WTC11 (cell line): ENCODE results near the gene TMEM164. TPM values are rescaled to one million over a fixed set of nuclear protein-coding genes. Genes with fewer than 3 reads are reported as not detected.

Source experiments
- ATAC-seq: fragments of 200-7000 bp; cut with Tn5 transposase; 2 replicates; pipeline ENCODE4 v1.10.0; 2021; ENCODE audit warnings: mild to moderate bottlenecking, moderate library complexity
- CTCF ChIA-PET: fragments of 300-600 bp; sonication (Branson Sonifier 250); formaldehyde crosslinking; loops from one replicate; lab custom pipeline; 2021; ENCODE audit warnings: antibody characterized with exemption; lab: Charles Lee
- POLR2A ChIA-PET: fragments of 350-600 bp; sonication (Branson Sonifier 250); formaldehyde crosslinking; loops from one replicate; lab custom pipeline; 2021; ENCODE audit warnings: antibody characterized with exemption; lab: Charles Lee
- DNase-seq: peaks from one replicate; pipeline ENCODE4 v3.0.0; 2021; ENCODE audit warnings: low spot score
- H3K27ac Mint-ChIP-seq: 2 replicates; pipeline ENCODE4 v1.8.0; 2021; ENCODE audit warnings: mixed read lengths
- H3K27me3 Mint-ChIP-seq: 2 replicates; pipeline ENCODE4 v1.8.0; 2021; ENCODE audit warnings: low read depth, mild to moderate bottlenecking, moderate library complexity, mixed read lengths
- H3K36me3 Mint-ChIP-seq: 2 replicates; pipeline ENCODE4 v1.8.0; 2021; ENCODE audit warnings: mixed read lengths
- H3K4me1 Mint-ChIP-seq: 2 replicates; pipeline ENCODE4 v1.8.0; 2022; ENCODE audit warnings: mixed read lengths
- H3K4me3 Mint-ChIP-seq: 2 replicates; pipeline ENCODE4 v1.8.0; 2021; ENCODE audit warnings: mild to moderate bottlenecking, moderate library complexity, mixed read lengths
- H3K9me3 Mint-ChIP-seq: 2 replicates; pipeline ENCODE4 v1.8.0; 2021; ENCODE audit warnings: mixed read lengths
- AFF4 ChIP-seq: sonication (generic); formaldehyde crosslinking; IDR thresholded peaks from 2 replicates; pipeline ENCODE4 v1.8.1; 2023; ENCODE audit warnings: mild to moderate bottlenecking, missing genetic modification reagents, borderline replicate concordance
- CREM ChIP-seq: sonication (generic); formaldehyde crosslinking; IDR thresholded peaks from 2 replicates; pipeline ENCODE4 v1.8.1; 2022; ENCODE audit warnings: mild to moderate bottlenecking, missing genetic modification reagents, moderate library complexity
- E2F1 ChIP-seq: sonication (generic); formaldehyde crosslinking; IDR thresholded peaks from 2 replicates; pipeline ENCODE4 v1.8.0; 2022; ENCODE audit warnings: mild to moderate bottlenecking, missing genetic modification reagents
- FOXK1 ChIP-seq: sonication (generic); formaldehyde crosslinking; IDR thresholded peaks from 2 replicates; pipeline ENCODE4 v1.8.0; 2022; ENCODE audit warnings: mild to moderate bottlenecking, moderate library complexity, missing genetic modification reagents
- GABPB1 ChIP-seq: sonication (generic); formaldehyde crosslinking; IDR thresholded peaks from 2 replicates; pipeline ENCODE4 v1.8.1; 2023; ENCODE audit warnings: mild to moderate bottlenecking, missing genetic modification reagents
- NFE2L1 ChIP-seq: sonication (generic); formaldehyde crosslinking; IDR thresholded peaks from 2 replicates; pipeline ENCODE4 v1.8.1; 2023; ENCODE audit warnings: missing genetic modification reagents
- NFYB ChIP-seq: sonication (generic); formaldehyde crosslinking; conservative IDR thresholded peaks from 2 replicates; pipeline ENCODE4 v1.8.0; 2022; ENCODE audit warnings: low read depth, missing genetic modification reagents
- PRDM15 ChIP-seq: sonication (generic); formaldehyde crosslinking; IDR thresholded peaks from 2 replicates; pipeline ENCODE4 v1.8.0; 2022; ENCODE audit warnings: missing genetic modification reagents
- PRRX2 ChIP-seq: fragments of 250-450 bp; sonication (Bioruptor Pico); IDR thresholded peaks from 2 replicates; pipeline ENCODE4 v1.8.0; 2021; ENCODE audit warnings: mild to moderate bottlenecking
- RORB ChIP-seq: fragments of 250-450 bp; sonication (Bioruptor Pico); IDR thresholded peaks from 2 replicates; pipeline ENCODE4 v1.9.0; 2021; ENCODE audit warnings: mild to moderate bottlenecking
- SMAD4 ChIP-seq: sonication (generic); formaldehyde crosslinking; IDR thresholded peaks from 2 replicates; pipeline ENCODE4 v1.8.0; 2022; ENCODE audit warnings: mild to moderate bottlenecking, missing genetic modification reagents
- STAT6 ChIP-seq: sonication (generic); formaldehyde crosslinking; conservative IDR thresholded peaks from 2 replicates; pipeline ENCODE4 v1.8.1; 2023; ENCODE audit warnings: mild to moderate bottlenecking, low read depth, missing genetic modification reagents, moderate library complexity
- TCF7 ChIP-seq: sonication (generic); formaldehyde crosslinking; IDR thresholded peaks from 2 replicates; pipeline ENCODE4 v1.8.0; 2022; ENCODE audit warnings: mild to moderate bottlenecking, low read depth, missing genetic modification reagents, moderate library complexity
- TEAD1 ChIP-seq: sonication (generic); formaldehyde crosslinking; IDR thresholded peaks from 2 replicates; pipeline ENCODE4 v1.8.0; 2022; ENCODE audit warnings: mild to moderate bottlenecking, missing genetic modification reagents
- TEAD4 ChIP-seq: sonication (generic); formaldehyde crosslinking; IDR thresholded peaks from 2 replicates; pipeline ENCODE4 v1.8.0; 2022; ENCODE audit warnings: mild to moderate bottlenecking, missing genetic modification reagents
- ZNF532 ChIP-seq: fragments of 250-450 bp; sonication (Bioruptor Pico); IDR thresholded peaks from 2 replicates; pipeline ENCODE4 v1.9.0; 2021; ENCODE audit warnings: mild to moderate bottlenecking, borderline replicate concordance
- total RNA-seq: library from RNA; stranded (reverse); gene quantifications from 3 replicates; pipeline ENCODE4 v1.2.3, GENCODE V29; 2021
- TF ChIP-seq, protein P1 (sequence below): sonication (generic); formaldehyde crosslinking; IDR thresholded peaks from 2 replicates; pipeline ENCODE4 v1.8.1; 2022; ENCODE audit warnings: mild to moderate bottlenecking, moderate library complexity, missing genetic modification reagents
- TF ChIP-seq, protein P2 (sequence below): fragments of 250-450 bp; sonication (Bioruptor Pico); IDR thresholded peaks from 2 replicates; pipeline ENCODE4 v1.9.0; 2021; ENCODE audit warnings: mild to moderate bottlenecking

TMEM164 gene
- total RNA-seq, 1 experiment from 2014 or later: 16.0 TPM

DNA sequence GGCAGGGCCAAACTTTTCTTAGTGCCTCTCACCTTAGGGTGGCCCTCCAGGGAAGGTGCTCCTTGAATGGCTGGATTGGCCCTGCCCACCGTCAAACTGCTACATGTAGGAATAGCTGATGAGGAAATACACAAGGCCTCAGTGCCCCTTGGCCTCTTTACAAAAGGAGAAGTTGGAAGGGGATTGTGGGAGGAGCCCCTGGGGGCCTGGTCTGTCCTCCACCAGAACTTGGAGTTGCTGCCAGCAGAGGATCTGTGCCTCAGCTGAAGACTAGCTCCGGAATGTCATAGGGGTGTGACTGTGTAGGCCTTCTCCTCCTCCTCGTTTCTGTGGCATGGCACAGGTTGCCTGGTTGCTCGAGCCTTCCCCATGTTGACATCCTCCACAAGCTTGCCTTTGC lies 172.2 kb downstream of the TMEM164 start (continued):
- no peak for TF ChIP-seq E2F1 (CRISPR knock-in tag)
- TF ChIP-seq, protein P1, sequence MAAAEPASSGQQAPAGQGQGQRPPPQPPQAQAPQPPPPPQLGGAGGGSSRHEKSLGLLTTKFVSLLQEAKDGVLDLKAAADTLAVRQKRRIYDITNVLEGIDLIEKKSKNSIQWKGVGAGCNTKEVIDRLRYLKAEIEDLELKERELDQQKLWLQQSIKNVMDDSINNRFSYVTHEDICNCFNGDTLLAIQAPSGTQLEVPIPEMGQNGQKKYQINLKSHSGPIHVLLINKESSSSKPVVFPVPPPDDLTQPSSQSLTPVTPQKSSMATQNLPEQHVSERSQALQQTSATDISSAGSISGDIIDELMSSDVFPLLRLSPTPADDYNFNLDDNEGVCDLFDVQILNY: no peak
- no peak for TF ChIP-seq FOXK1 (CRISPR knock-in tag)
- no peak for TF ChIP-seq RORB (CRISPR knock-in tag)
- no peak for TF ChIP-seq STAT6 (CRISPR knock-in tag)
- no peak for TF ChIP-seq TCF7 (CRISPR knock-in tag)
- TF ChIP-seq, all 79 proteins: peak for 0

DNA sequence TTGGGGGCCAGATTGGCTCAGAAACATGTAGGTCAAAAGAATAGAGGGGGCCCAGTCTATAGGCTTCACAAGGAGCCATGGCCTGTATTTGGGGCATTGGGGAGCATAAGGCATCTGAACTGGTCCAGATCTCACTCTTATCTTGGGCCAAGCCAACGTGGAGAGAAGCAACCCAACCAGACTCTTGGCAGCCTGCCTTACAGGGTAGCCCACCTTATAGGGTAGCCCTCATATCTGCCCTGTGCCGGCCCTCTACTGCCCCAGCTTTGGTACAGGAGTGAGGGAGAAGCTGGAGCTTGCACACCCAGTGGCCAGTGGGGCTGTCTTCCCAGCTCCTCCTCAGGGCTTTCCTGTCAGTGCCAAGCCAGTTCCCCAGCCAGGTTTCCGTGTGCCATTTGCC lies 172.8 kb downstream of the TMEM164 start:
- Mint-ChIP-seq H3K9me3 (no peaks in the 10 kb centered on the region), H3K27ac (no peak overlapping the region), H3K27me3 (no peaks in the 10 kb centered on the region), H3K36me3 (no peaks in the 10 kb centered on the region), H3K4me3 (no peak overlapping the region), H3K4me1 (peaks cover 9% of the 10 kb centered on the region)
- POLR2A ChIA-PET: no interaction called here
- DNase-seq: no peak
- ATAC-seq: no peak
- CTCF ChIA-PET: no interaction called here
- TF ChIP-seq NFE2L1 (CRISPR knock-in tag): no peak
- no peak for TF ChIP-seq NFYB (CRISPR knock-in tag)
- TF ChIP-seq PRRX2 (CRISPR knock-in tag): no peak
- TF ChIP-seq TEAD1 (CRISPR knock-in tag): no peak
- TF ChIP-seq TEAD4: no peak
- TF ChIP-seq ZNF532 (CRISPR knock-in tag): no peak
- no peak for TF ChIP-seq GABPB1 (CRISPR knock-in tag)
- TF ChIP-seq AFF4 (CRISPR knock-in tag): no peak
- TF ChIP-seq PRDM15 (CRISPR knock-in tag): no peak
- TF ChIP-seq, protein P2, sequence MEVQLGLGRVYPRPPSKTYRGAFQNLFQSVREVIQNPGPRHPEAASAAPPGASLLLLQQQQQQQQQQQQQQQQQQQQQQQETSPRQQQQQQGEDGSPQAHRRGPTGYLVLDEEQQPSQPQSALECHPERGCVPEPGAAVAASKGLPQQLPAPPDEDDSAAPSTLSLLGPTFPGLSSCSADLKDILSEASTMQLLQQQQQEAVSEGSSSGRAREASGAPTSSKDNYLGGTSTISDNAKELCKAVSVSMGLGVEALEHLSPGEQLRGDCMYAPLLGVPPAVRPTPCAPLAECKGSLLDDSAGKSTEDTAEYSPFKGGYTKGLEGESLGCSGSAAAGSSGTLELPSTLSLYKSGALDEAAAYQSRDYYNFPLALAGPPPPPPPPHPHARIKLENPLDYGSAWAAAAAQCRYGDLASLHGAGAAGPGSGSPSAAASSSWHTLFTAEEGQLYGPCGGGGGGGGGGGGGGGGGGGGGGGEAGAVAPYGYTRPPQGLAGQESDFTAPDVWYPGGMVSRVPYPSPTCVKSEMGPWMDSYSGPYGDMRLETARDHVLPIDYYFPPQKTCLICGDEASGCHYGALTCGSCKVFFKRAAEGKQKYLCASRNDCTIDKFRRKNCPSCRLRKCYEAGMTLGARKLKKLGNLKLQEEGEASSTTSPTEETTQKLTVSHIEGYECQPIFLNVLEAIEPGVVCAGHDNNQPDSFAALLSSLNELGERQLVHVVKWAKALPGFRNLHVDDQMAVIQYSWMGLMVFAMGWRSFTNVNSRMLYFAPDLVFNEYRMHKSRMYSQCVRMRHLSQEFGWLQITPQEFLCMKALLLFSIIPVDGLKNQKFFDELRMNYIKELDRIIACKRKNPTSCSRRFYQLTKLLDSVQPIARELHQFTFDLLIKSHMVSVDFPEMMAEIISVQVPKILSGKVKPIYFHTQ (CRISPR knock-in tag): no peak
- no peak for TF ChIP-seq SMAD4 (CRISPR knock-in tag)
- TF ChIP-seq CREM (CRISPR knock-in tag): no peak
